ENCODE results near the gene GJE1.

GJE1 gene

DNA sequence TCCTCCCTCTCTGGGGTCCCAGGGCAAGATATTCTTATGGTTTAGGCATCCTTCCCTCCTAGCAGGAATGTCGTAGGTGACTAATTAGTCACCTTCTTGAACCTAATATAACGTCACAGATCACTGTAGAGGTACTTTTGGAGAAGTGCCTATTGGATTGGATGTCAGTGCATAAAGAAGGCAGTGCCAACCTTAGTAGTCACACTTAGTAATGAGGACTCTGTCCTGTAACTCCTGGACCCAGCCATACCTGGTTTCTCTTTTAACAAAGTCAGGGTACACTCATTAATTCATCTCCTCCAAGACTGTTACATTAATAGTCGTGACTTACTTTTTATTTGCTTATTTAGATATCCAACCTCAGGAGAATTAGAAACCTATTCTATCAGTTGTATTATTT is 34.3 kb downstream of the GJE1 start:
- no peak for DNase-seq

DNA sequence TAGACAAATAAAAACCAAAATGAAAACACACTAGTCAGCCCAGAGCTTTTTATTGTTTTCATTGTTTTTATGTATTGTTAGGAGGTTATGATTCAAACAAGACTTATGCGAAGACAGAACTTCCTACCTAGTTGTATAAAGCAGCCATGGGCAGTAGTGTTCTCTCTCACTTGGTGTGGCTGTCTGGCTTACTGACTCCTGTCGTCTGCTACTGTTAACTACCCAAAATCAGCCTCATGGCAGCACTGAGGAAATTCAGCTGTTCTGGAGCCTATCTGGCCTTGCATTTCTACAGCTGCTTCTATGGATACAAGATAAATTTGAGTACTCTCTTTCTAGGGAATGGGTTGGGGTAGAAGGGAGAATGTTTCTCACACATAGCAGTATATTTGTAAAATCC is 34.8 kb downstream of the GJE1 start:
- DNase-seq: no peak

DNA sequence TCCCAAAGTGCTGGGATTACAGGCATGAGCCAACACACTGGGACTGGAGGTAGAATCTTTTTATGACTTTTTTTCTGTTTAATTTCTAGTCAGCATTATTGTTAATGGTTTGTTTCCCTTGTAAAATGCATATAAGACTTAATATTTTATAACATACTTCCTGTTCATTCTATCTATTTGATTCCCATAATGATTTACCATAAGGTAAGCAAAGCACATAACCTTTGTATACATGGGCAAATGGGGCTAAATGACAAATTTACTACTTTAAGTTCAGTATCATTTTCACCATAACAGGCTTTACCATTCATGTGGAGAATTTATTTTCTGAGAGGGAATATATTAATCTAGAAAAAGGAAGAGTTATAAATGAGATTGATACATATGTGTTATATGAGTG is 38.6 kb downstream of the GJE1 start:
- DNase-seq: no peak

DNA sequence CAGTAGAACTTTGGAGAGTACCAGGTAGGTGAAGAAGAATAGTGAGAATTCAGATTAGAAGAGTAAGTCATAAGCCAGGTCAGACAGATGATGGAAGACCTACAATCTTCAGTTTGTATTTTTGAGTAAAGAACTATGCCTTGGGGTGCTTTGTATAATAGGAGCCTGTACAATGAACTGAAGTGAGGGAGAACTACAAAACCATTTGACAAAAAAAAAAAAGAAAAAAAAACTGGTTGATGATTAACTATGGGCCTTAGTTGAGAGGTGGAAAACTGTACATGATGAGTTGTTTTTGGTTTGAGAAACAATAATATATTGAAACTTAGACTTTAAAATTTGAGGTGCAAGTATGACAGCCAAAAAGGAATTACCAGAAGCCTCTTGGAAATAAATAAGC is 40.0 kb downstream of the GJE1 start:
- DNase-seq: no peak

DNA sequence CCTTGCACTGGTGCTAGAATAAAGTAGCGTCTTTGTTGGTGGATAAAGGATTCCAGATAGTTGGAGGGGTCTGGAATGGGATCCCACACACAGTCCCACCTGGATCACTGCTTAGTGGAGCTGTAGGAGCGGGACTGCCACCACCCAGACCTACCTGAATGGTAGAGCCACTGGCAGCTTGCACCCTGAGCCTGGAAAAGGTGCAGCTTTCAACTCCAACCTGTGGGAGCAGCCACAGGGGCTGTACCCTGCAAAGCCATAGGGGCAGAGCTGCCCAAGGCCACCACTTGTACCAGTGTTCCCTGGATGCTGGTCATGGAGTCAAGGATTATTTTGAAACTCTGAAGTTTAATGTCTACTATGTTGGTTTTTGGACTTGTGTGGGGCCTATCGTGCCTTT is 41.3 kb downstream of the GJE1 start:
- no peak for DNase-seq

DNA sequence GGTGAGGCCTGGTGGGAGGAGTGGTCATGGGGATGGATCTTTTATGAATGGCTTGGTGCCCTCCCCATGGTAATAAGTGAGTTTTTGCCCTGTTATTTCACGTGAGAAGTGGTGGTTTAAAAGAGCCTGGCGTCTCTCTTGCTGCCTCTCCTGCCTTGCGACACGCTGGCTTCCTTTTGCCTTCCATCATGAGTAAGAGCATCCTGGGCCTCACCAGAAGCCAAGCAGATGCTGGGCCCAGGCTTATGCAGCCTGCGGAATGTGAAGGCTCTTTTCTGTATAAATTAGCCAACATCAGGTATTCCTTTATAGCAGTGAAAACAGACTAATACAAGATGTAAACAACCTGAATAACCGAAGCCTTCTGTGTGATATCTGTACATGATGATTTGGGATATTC is 42.0 kb downstream of the GJE1 start:
- no peak for DNase-seq

DNA sequence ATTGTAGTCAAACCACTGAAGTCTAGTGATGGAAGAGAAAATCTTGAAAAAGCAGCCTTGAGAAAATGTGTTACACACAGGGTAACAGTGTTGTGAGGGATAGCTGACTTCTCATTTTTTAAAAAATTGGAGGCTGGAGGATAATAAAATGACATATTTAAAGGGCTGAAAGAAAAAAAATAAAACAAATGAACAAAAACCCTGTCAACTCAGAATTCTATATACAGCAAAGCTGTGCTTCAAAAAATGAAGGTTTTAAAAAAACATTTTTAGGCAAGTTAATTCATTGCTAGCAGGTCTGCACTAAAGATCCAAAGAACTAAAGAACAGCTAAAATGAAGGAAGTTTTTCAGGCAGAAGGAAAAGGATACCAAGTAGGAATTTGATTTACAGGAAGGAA is 45.4 kb downstream of the GJE1 start:
- no peak for DNase-seq

DNA sequence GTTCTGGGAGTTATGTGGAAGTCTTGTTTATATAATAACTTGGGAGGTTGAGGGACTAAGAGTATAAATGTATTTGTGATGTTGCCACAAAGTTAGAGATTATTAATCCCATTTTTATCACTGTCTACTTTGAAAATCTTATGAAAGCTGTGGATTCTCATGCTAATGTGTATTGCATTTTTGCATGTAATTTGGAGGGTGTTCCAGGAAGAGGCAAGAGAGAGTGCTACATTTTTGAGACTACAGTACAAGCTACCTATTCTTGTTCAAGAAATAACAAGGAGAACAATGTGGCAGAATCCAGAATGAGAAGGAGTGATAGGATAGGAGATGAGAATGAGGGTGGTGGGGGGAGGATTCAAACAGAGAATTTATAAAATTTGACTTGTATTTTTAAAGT is 49.3 kb downstream of the GJE1 start:
- no peak for DNase-seq

DNA sequence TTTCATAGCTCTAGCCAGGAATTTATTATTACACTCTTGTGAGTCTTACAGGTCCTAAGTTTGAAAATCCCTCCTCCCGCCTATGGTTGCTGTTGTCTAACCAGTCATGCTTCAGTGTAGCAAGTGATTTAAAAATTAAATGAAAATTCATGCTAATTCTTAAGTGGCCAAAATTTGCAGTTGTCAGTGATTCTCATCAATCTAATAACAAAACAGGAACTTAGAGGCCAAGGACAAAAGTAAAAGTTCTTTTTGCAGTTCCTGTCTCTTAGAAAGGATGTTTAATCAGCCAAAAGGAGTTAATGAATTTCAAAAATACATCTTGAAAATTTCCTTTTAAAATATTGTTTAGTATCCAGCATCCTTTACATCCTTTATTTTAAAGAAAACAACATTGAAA is 50.6 kb downstream of the GJE1 start:
- no peak for DNase-seq

DNA sequence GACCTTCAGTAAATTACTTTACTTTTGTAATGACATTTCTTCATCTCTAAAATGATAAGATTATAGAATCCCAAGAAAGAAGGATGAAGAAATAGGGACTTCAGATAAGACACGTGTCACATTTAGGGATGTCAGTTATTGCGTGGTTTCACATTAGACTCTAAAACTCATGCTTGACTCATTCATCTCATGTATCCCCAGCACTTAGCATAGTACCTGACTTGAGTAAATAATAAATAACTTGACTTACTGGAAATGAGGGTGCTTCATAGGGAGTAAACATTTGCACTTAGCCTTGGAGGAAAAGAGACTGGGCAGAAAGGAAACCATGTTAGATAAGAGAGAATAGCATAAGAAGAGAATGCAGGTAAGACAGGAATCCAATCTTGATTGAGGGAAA is 51.6 kb downstream of the GJE1 start:
- no peak for DNase-seq

All from cerebellar nuclear complex (tissue), 1 donor.